ENCODE data around the gene DCST2. TPM values are rescaled to one million over a fixed set of nuclear protein-coding genes. Genes with fewer than 3 reads are reported as not detected.
A peak's percentile ranks its signal among the peaks of the same experiment; 100 is the strongest.

DCST2 gene
- polyA plus RNA-seq, 2 of the 4 experiments (the other 2 are of a cell fraction): 0.23 to 1.0 TPM

- TF ChIP-seq PBX3 (IDR thresholded peaks at IDR 0.05) (no peak), SMC3 (IDR thresholded peaks at IDR 0.05) (peak; percentile 79), CEBPB (IDR thresholded peaks at IDR 0.05) (no peak), NR3C1 (IDR thresholded peaks at IDR 0.05) (no peak), EP300 (IDR thresholded peaks at IDR 0.05) (no peak), ZNF302 (CRISPR knock-in tag; IDR thresholded peaks at IDR 0.05) (no peak), RAD21 (conservative IDR thresholded peaks at IDR 0.05 in 1 of 2, IDR thresholded peaks at IDR 0.05 in 1 of 2) (peak; percentile 75 to 81)
- TF ChIP-seq, protein P1, sequence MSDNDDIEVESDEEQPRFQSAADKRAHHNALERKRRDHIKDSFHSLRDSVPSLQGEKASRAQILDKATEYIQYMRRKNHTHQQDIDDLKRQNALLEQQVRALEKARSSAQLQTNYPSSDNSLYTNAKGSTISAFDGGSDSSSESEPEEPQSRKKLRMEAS (IDR thresholded peaks at IDR 0.05): peak; percentile 62
Measured at GRCh38 chr1:155044812-155045657, 11.5 kb upstream of the DCST2 start (continued).

DNA sequence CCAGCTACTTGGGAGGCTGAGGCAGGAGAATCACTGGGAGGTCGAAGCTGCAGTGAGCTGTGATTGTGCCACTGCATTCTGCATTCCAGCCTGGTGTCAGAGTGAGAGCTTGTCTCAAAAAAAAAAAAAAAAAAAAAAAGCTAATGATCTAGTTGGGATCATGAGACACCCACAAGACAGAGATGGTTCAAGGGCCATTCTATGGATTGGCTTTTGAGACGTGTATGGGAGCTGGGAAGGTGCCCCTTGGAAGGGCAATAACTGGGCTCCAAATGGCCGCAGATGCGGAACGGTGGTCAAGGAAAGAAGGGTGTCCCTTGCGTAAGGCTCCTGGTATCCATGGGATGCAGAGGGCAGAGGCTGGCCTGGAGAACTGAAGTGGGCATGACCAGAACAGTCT is 10.8 kb upstream of the DCST2 start:
- TF ChIP-seq POLR2AphosphoS2 (conservative IDR thresholded peaks at IDR 0.05; ENCODE audit: low read length) (no peak), NR3C1 (IDR thresholded peaks at IDR 0.05) (no peak), PBX3 (IDR thresholded peaks at IDR 0.05) (no peak), EHMT2 (IDR thresholded peaks at IDR 0.05; ENCODE audit: low read depth) (no peak), RNF2 (IDR thresholded peaks at IDR 0.05; ENCODE audit: borderline replicate concordance, low read depth) (no peak), PHF8 (IDR thresholded peaks at IDR 0.05; ENCODE audit: borderline replicate concordance, low read depth) (no peak), CEBPB (IDR thresholded peaks at IDR 0.05) (no peak), FOXS1 (CRISPR knock-in tag; IDR thresholded peaks at IDR 0.05) (no peak), HOXB13 (CRISPR knock-in tag; IDR thresholded peaks at IDR 0.05; ENCODE audit: low read depth) (no peak), MAZ (IDR thresholded peaks at IDR 0.05; ENCODE audit: borderline replicate concordance, low read depth, low read length) (no peak), TFCP2L1 (CRISPR knock-in tag; IDR thresholded peaks at IDR 0.05) (no peak), RARB (CRISPR knock-in tag; IDR thresholded peaks at IDR 0.05) (no peak), NFE2L2 (conservative IDR thresholded peaks at IDR 0.05; ENCODE audit: low read length) (no peak), FOSL2 (IDR thresholded peaks at IDR 0.05) (no peak), FOSL2 (CRISPR knock-in tag; IDR thresholded peaks at IDR 0.05) (no peak), EP300 (IDR thresholded peaks at IDR 0.05) (no peak), CHD2 (IDR thresholded peaks at IDR 0.05; ENCODE audit: low read length, partially characterized antibody) (no peak)
- TF ChIP-seq, protein P2, sequence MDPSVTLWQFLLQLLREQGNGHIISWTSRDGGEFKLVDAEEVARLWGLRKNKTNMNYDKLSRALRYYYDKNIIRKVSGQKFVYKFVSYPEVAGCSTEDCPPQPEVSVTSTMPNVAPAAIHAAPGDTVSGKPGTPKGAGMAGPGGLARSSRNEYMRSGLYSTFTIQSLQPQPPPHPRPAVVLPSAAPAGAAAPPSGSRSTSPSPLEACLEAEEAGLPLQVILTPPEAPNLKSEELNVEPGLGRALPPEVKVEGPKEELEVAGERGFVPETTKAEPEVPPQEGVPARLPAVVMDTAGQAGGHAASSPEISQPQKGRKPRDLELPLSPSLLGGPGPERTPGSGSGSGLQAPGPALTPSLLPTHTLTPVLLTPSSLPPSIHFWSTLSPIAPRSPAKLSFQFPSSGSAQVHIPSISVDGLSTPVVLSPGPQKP (IDR thresholded peaks at IDR 0.05; ENCODE audit: low read depth, low read length): no peak
- Histone ChIP-seq H3K4me1 (peaks cover 32% of the 10 kb centered on the region), H3K9me3 (no peaks in the 10 kb centered on the region), H3K27ac (peak overlapping the region; percentile 69 to 86), H3K4me3 (no peak overlapping the region), H3K4me2 (peak overlapping the region; percentile 34)
- no peak for FAIRE-seq
- WGBS (ENCODE audit: missing lambda C conversion rate): 75% methylated on average over 6 of the region's 6 CpGs
- CTCF ChIA-PET: interaction anchor here (0.5 to 5.9 kb wide), 12 partner anchors 38 to 440 kb away, joined by 3 to 36 read pairs (median 4); no protein-coding TSS in a partner anchor
- DNase-seq (ENCODE audit: low read depth in 1 of 2, low spot score in 1 of 2): no peak
- no peak for ATAC-seq
- POLR2A ChIA-PET: interaction anchor here (0.7 kb wide), 1 partner anchor 80 kb away, joined by 6 read pairs; no protein-coding TSS in a partner anchor

All from A549 (cell line).